Epithelial cell of esophagus (primary cell): ENCODE data around the gene NEK7.

Experiments used
- DNase-seq: peaks from one replicate; pipeline ENCODE4 v3.0.0; 2010; ENCODE audit warnings: low read depth
- H3K4me3 ChIP-seq: 2 replicates; pipeline ENCODE4 v1.5.1; 2011; ENCODE audit warnings: mild to moderate bottlenecking, low read length, control low read depth
- CTCF ChIP-seq: IDR thresholded peaks from 2 replicates; pipeline ENCODE4 v1.5.1; 2011; ENCODE audit warnings: low read depth, mild to moderate bottlenecking, low read length, control low read depth, inconsistent platforms; ENCODE audit not compliant: insufficient read depth; ENCODE audit errors: missing control alignments

Gene NEK7

GRCh38 chr1:198267921-198268320 is 111.1 kb downstream of the NEK7 start:
- TF ChIP-seq CTCF, result no peak
- DNase-seq, result peak; percentile 29
- H3K4me3 ChIP-seq, result no peak overlapping the region

- no peak overlapping the region for H3K4me3 ChIP-seq
- no peak for TF ChIP-seq CTCF
- peak; percentile 30 for DNase-seq
Observed at GRCh38 chr1:198268784-198269645, 112.2 kb downstream of the NEK7 start.

- TF ChIP-seq CTCF, result no peak
- no peak for DNase-seq
- no peak overlapping the region for H3K4me3 ChIP-seq
Observed at GRCh38 chr1:198269646-198269940, 112.8 kb downstream of the NEK7 start.

- DNase-seq, result no peak
- TF ChIP-seq CTCF, result no peak
- H3K4me3 ChIP-seq, result no peak overlapping the region
Observed at GRCh38 chr1:198270273-198270828, 113.6 kb downstream of the NEK7 start.

GRCh38 chr1:198271467-198271866 is 114.7 kb downstream of the NEK7 start:
- DNase-seq, result no peak
- no peak for TF ChIP-seq CTCF
- no peak overlapping the region for H3K4me3 ChIP-seq

GRCh38 chr1:198272492-198272891 is 115.7 kb downstream of the NEK7 start:
- no peak overlapping the region for H3K4me3 ChIP-seq
- no peak for TF ChIP-seq CTCF
- DNase-seq, result no peak
